ENCODE data around the gene KAZN. TPM values are rescaled to one million over a fixed set of nuclear protein-coding genes. Genes with fewer than 3 reads are reported as not detected.

KAZN gene
- total and polyA plus RNA-seq, 2 of the 8 experiments (the other 6 are each of a cell fraction or from before 2014, with no cell fraction given) = 3.7 to 11.8 TPM

DNA sequence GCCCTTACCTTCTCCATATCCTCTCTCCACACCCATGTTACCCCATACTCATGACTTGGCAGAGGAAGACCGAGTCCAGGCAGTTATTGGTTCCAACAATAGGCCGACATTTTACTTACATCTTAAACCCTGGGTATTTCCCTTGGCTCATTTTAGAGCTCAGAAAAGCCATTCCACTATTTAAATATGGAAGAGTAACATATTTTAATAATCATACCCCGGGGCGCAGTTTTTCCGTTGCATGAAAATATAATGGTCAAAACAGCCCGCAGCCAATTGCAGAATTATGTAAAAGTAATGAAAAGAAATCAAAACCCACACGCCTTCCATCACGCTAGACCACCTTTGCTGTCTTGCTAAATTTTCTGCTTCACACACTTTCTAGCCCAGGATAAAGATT, 48.5 kb downstream of the KAZN start:
- ChIA-PET POLR2A (ENCODE audit: partially characterized antibody) (no interaction called here), CTCF (ENCODE audit: partially characterized antibody) (interaction anchor here (0.7 to 1.3 kb wide), 2 partner anchors 38 to 74 kb away, joined by 3 to 5 read pairs; no protein-coding TSS in a partner anchor)
- Histone ChIP-seq H2AK5ac (ENCODE audit: low read depth, low read length) (no peak overlapping the region), H4K8ac (ENCODE audit: extremely low read depth, insufficient read depth, low read length) (no peak overlapping the region), H3K23ac (ENCODE audit: insufficient read length) (no peak overlapping the region), H4K5ac (ENCODE audit: insufficient read length, low read depth, low read length) (no peak overlapping the region), H3K4me3 (ENCODE audit: extremely low read depth in 1 of 4, insufficient read depth in 2 of 4, low read depth in 3 of 4, low read length in 4 of 4) (no peak overlapping the region), H3K4ac (replicated peaks; ENCODE audit: insufficient read length, low read depth, low read length) (no peak overlapping the region), H3K9me3 (ENCODE audit: insufficient read depth in 2 of 2, low read depth in 1 of 2, low read length in 1 of 2) (peaks cover 6 to 12% of the 10 kb centered on the region in 2 experiments; a peak in 3 of 4 replicates), H2BK120ac (replicated peaks; ENCODE audit: low read depth, low read length) (no peak overlapping the region), H3K4me1 (replicated peaks in 1 of 4; ENCODE audit: control insufficient read depth in 3 of 4, insufficient read depth in 4 of 4, low read length in 3 of 4) (no peaks in the 10 kb centered on the region), H3K79me1 (ENCODE audit: low read depth, low read length) (no peaks in the 10 kb centered on the region), H4K20me1 (replicated peaks in 1 of 2; ENCODE audit: control insufficient read depth in 1 of 2, insufficient read depth in 2 of 2, low read length in 2 of 2) (peaks cover 0 to 2% of the 10 kb centered on the region in 2 experiments), H4K91ac (replicated peaks; ENCODE audit: insufficient read length, low read length) (no peak overlapping the region), H3K27me3 (replicated peaks in 1 of 4; ENCODE audit: control insufficient read depth in 3 of 4, extremely low read depth in 1 of 4, insufficient read depth in 3 of 4, low read length in 3 of 4) (no peaks in the 10 kb centered on the region), H3K79me2 (ENCODE audit: control insufficient read depth in 1 of 2, insufficient read depth in 2 of 2, low read length in 2 of 2) (no peaks in the 10 kb centered on the region; a peak in 1 of 4 replicates), H3K56ac (replicated peaks; ENCODE audit: insufficient read length, low read depth, low read length) (no peak overlapping the region), H2BK12ac (ENCODE audit: low read depth, low read length) (no peak overlapping the region), H3K27ac (ENCODE audit: low read depth, low read length) (no peak overlapping the region), H3K23me2 (ENCODE audit: low read depth, low read length) (no peaks in the 10 kb centered on the region; the same call in 1 of the 2 replicates), H3K18ac (ENCODE audit: extremely low read depth, low read length) (no peak overlapping the region), H2BK15ac (ENCODE audit: low read length) (no peak overlapping the region), H2BK20ac (ENCODE audit: low read length) (no peak overlapping the region), H3K14ac (ENCODE audit: insufficient read length) (no peak overlapping the region), H3K9ac (replicated peaks in 1 of 4; ENCODE audit: extremely low read depth in 1 of 4, low read depth in 3 of 4, low read length in 3 of 4) (no peak overlapping the region), H2BK5ac (ENCODE audit: low read depth, low read length) (no peak overlapping the region), H3K36me3 (ENCODE audit: control insufficient read depth in 2 of 4, insufficient read depth in 4 of 4, low read length in 3 of 4) (no peaks in the 10 kb centered on the region), H3K4me2 (ENCODE audit: insufficient read depth in 1 of 2, low read depth in 2 of 2, low read length in 2 of 2) (no peak overlapping the region), H2AFZ (ENCODE audit: low read length) (no peak overlapping the region)
- FAIRE-seq = no peak
- no peak for DNase-seq (ENCODE audit: low read depth in 1 of 2, low spot score in 2 of 2)
- TF ChIP-seq CHD1 (IDR thresholded peaks at IDR 0.05; ENCODE audit: low read depth, low read length) (no peak), KDM1A (IDR thresholded peaks at IDR 0.05; ENCODE audit: borderline replicate concordance, low read length) (no peak), BACH1 (IDR thresholded peaks at IDR 0.05; ENCODE audit: low read length) (no peak), HDAC6 (IDR thresholded peaks at IDR 0.05; ENCODE audit: low read depth, low read length) (no peak), RXRA (IDR thresholded peaks at IDR 0.05; ENCODE audit: insufficient read depth, low read depth, low read length) (no peak), EP300 (IDR thresholded peaks at IDR 0.05; ENCODE audit: borderline replicate concordance in 1 of 2, low read depth in 2 of 2, low read length in 2 of 2) (no peak), SIX5 (IDR thresholded peaks at IDR 0.05; ENCODE audit: low read depth, low read length) (no peak), RNF2 (IDR thresholded peaks at IDR 0.05; ENCODE audit: borderline replicate concordance, low read depth, low read length, missing control alignments, poor library complexity, severe bottlenecking) (no peak), KDM4A (IDR thresholded peaks at IDR 0.05; ENCODE audit: low read depth, low read length, severe bottlenecking) (no peak)
- WGBS, 2 experiments (ENCODE audit: extremely low coverage in 1 of 2, insufficient coverage in 1 of 2, insufficient read length in 1 of 2, insufficient replicate concordance in 2 of 2, low coverage in 1 of 2, low lambda C conversion rate in 2 of 2, missing lambda C conversion rate in 1 of 2) = 97% methylated on average over 8 of the region's 8 CpGs; no CpG with 5 or more reads in 1 of the 2 experiments
